Stimulated activated naive B cell treated with anti-CD40 and anti-IgM and Interleukin-4, amounts not matched to agents 10 μg/mL and 1 μg/mL and 100 μg/mL, for 72 hours (primary cell): ENCODE data around the gene DCLK1.

Experiments used
- ATAC-seq, 2 donors: fragments of 150-1000 bp; cut with Tn5 transposase; replicated peaks; 2 replicates each; pipeline ENCODE4 v1.10.0; 2021; ENCODE audit warnings: moderate library complexity in 1 of 2
- DNase-seq: peaks from one replicate; pipeline ENCODE4 v3.0.0; 2021
- H3K27ac Mint-ChIP-seq: one replicate; pipeline ENCODE4 v1.8.0; 2022; ENCODE audit warnings: mild to moderate bottlenecking, mixed read lengths
- H3K27me3 Mint-ChIP-seq, 2 donors: one replicate each; pipeline ENCODE4 v1.8.0; 2022; ENCODE audit warnings: mixed read lengths in 2 of 2
- H3K36me3 Mint-ChIP-seq, 2 donors: one replicate each; pipeline ENCODE4 v1.8.0; 2022; ENCODE audit warnings: mixed read lengths in 2 of 2, mild to moderate bottlenecking in 1 of 2
- H3K4me1 Mint-ChIP-seq, 2 donors: one replicate each; pipeline ENCODE4 v1.8.0; 2022; ENCODE audit warnings: mixed read lengths in 2 of 2, mild to moderate bottlenecking in 1 of 2
- H3K4me3 Mint-ChIP-seq, 2 donors: one replicate each; pipeline ENCODE4 v1.8.0; 2022; ENCODE audit warnings: mild to moderate bottlenecking in 2 of 2, mixed read lengths in 2 of 2, moderate library complexity in 1 of 2
- H3K9me3 Mint-ChIP-seq, 2 donors: one replicate each; pipeline ENCODE4 v1.8.0; 2022; ENCODE audit warnings: mixed read lengths in 2 of 2, mild to moderate bottlenecking in 1 of 2

DCLK1 gene

GRCh38 chr13:35781036-35782000 is 349.9 kb downstream of the DCLK1 start:
- Mint-ChIP-seq H3K9me3 (peaks cover 0 to 4% of the 10 kb centered on the region in 2 donors), H3K27ac (no peak overlapping the region), H3K4me3 (no peak overlapping the region), H3K27me3 (peaks cover 0 to 3% of the 10 kb centered on the region in 2 donors), H3K36me3 (no peaks in the 10 kb centered on the region), H3K4me1 (no peaks in the 10 kb centered on the region)
- ATAC-seq (no peak), DNase-seq (no peak)

GRCh38 chr13:35780613-35781012 is 350.6 kb downstream of the DCLK1 start:
- peaks cover 0 to 3% of the 10 kb centered on the region in 2 donors for H3K27me3 Mint-ChIP-seq
- DNase-seq = no peak

GRCh38 chr13:35771898-35772297 is 359.3 kb downstream of the DCLK1 start:
- no peak overlapping the region for H3K27ac Mint-ChIP-seq
- no peak overlapping the region for H3K4me3 Mint-ChIP-seq
- H3K4me1 Mint-ChIP-seq = no peaks in the 10 kb centered on the region
- no peaks in the 10 kb centered on the region for H3K36me3 Mint-ChIP-seq
- H3K27me3 Mint-ChIP-seq = peaks cover 0 to 11% of the 10 kb centered on the region in 2 donors
- no peaks in the 10 kb centered on the region for H3K9me3 Mint-ChIP-seq
- no peak for DNase-seq
- no peak for ATAC-seq

More at GRCh38 chr13:35780613-35781012, 350.6 kb downstream of the DCLK1 start:
- H3K36me3 Mint-ChIP-seq = no peaks in the 10 kb centered on the region
- peaks cover 0 to 4% of the 10 kb centered on the region in 2 donors for H3K9me3 Mint-ChIP-seq
- H3K4me1 Mint-ChIP-seq = no peaks in the 10 kb centered on the region
- no peak overlapping the region for H3K4me3 Mint-ChIP-seq
- ATAC-seq = no peak
- H3K27ac Mint-ChIP-seq = no peak overlapping the region

- peaks cover 0 to 11% of the 10 kb centered on the region in 2 donors for H3K27me3 Mint-ChIP-seq
- ATAC-seq (no peak), DNase-seq (no peak)
- no peak overlapping the region for H3K4me3 Mint-ChIP-seq
- no peaks in the 10 kb centered on the region for H3K9me3 Mint-ChIP-seq
- no peaks in the 10 kb centered on the region for H3K36me3 Mint-ChIP-seq
- H3K27ac Mint-ChIP-seq = no peak overlapping the region
- H3K4me1 Mint-ChIP-seq = no peaks in the 10 kb centered on the region
These were observed 360.4 kb downstream of the DCLK1 start for GRCh38 chr13:35770756-35771297.

- H3K27me3 Mint-ChIP-seq = peaks cover 0 to 11% of the 10 kb centered on the region in 2 donors
- no peak for ATAC-seq
These were observed 361.4 kb downstream of the DCLK1 start for GRCh38 chr13:35769812-35770211.

GRCh38 chr13:35768551-35768950 is 362.6 kb downstream of the DCLK1 start:
- no peak for DNase-seq
- Mint-ChIP-seq H3K4me3 (no peak overlapping the region), H3K36me3 (no peaks in the 10 kb centered on the region), H3K27me3 (peaks cover 0 to 11% of the 10 kb centered on the region in 2 donors), H3K9me3 (no peaks in the 10 kb centered on the region), H3K4me1 (no peaks in the 10 kb centered on the region), H3K27ac (no peak overlapping the region)
- ATAC-seq = no peak

More at GRCh38 chr13:35769812-35770211, 361.4 kb downstream of the DCLK1 start:
- Mint-ChIP-seq H3K27ac (no peak overlapping the region), H3K9me3 (no peaks in the 10 kb centered on the region), H3K4me1 (no peaks in the 10 kb centered on the region), H3K4me3 (no peak overlapping the region), H3K36me3 (no peaks in the 10 kb centered on the region)
- DNase-seq = no peak

DNA sequence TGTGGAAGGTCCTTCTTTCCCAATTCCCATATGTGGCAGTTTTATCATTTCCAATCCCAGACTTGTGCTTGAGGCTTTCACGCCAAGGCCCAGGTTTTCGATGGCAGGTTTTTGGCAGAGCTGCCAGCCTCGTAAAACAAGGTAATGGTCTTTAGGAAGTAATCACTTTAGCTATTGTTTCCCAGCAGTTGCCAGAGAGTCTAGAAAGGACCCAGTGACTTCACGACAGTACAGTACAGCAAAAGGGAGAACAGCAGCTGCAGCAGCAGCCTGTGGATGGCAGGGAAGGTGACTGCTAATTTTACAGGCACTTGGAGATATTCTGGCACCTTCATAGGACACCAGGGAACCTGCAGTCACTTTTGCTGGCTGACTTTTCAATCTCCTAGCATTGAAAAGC is 363.1 kb downstream of the DCLK1 start:
- Mint-ChIP-seq H3K27ac (no peak overlapping the region), H3K36me3 (no peaks in the 10 kb centered on the region), H3K9me3 (no peaks in the 10 kb centered on the region), H3K27me3 (peaks cover 0 to 11% of the 10 kb centered on the region in 2 donors), H3K4me3 (no peak overlapping the region), H3K4me1 (no peaks in the 10 kb centered on the region)
- ATAC-seq = no peak
- no peak for DNase-seq

- no peak overlapping the region for H3K4me3 Mint-ChIP-seq
- ATAC-seq (no peak), DNase-seq (no peak)
- peaks cover 0 to 6% of the 10 kb centered on the region in 2 donors for H3K27me3 Mint-ChIP-seq
- H3K9me3 Mint-ChIP-seq = no peaks in the 10 kb centered on the region
- no peaks in the 10 kb centered on the region for H3K4me1 Mint-ChIP-seq
- H3K36me3 Mint-ChIP-seq = no peaks in the 10 kb centered on the region
- no peak overlapping the region for H3K27ac Mint-ChIP-seq
These were observed 363.8 kb downstream of the DCLK1 start for GRCh38 chr13:35767256-35767976.

DNA sequence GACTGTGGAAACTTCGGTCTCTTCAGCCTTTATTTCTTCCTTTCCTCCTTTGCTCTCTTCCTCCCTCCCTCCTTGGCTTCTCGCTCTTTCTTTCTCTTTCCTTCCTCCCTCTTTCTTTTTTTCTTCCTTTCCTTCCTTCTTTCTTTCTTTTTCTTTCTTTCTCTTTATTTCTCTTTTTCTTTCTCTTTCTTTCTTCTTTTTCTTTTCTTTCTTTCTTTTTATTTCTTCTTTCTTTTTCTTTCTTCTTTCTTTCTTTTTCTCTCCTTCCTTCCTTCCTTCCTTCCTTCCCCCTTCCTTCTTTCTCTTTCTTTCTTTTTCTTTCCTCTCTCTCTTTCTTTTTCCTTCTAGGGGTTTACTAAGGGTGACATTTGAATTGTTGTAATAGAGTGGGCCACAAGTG is 364.5 kb downstream of the DCLK1 start:
- Mint-ChIP-seq H3K4me3 (no peak overlapping the region), H3K36me3 (no peaks in the 10 kb centered on the region), H3K4me1 (no peaks in the 10 kb centered on the region), H3K27ac (no peak overlapping the region), H3K27me3 (no peaks in the 10 kb centered on the region), H3K9me3 (no peaks in the 10 kb centered on the region)
- ATAC-seq (no peak), DNase-seq (no peak)

DNA sequence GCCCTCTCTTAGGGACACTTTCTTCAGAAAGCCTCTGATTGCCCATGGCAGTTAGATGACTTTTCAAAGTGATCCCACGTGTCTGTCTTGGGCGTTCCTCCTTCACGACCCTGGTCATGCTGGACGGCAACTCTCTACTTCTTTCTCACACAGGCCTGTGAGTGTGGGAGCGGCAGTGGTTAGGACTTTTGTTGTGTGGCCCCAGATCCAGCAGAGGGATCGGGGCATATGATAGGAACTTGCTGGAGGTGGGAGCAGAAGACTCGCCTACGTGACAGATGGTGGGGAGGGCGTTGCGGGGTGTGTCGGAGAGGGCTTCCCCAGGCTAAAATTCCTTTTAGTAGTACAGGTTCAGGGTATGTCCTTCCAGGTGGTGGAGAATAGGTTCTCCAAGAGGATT is 365.2 kb downstream of the DCLK1 start:
- H3K36me3 Mint-ChIP-seq = no peaks in the 10 kb centered on the region
- no peaks in the 10 kb centered on the region for H3K4me1 Mint-ChIP-seq
- no peak overlapping the region for H3K4me3 Mint-ChIP-seq
- no peaks in the 10 kb centered on the region for H3K9me3 Mint-ChIP-seq
- DNase-seq (no peak), ATAC-seq (no peak)
- no peak overlapping the region for H3K27ac Mint-ChIP-seq
- no peaks in the 10 kb centered on the region for H3K27me3 Mint-ChIP-seq

DNA sequence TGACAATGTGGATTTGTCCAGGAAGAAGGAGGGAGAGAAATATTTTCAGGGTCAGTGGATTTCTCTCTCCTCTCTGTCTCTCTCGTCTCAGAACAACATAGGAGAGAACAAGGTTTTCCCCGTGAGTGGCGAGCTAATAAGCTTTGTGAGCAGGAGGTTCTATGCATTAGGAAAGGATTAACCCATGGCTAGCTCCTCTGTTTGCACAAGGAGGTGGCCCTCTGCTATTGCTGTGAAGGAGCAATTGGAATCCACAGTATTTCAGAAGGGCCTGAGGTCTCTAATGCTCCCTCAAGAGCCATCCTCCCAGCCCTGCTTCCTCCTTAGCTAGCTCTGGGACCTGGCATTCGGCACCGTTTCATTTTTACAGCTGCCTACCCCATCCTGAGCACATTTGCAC is 365.8 kb downstream of the DCLK1 start:
- Mint-ChIP-seq H3K27me3 (no peaks in the 10 kb centered on the region), H3K36me3 (no peaks in the 10 kb centered on the region), H3K27ac (no peak overlapping the region), H3K9me3 (no peaks in the 10 kb centered on the region), H3K4me1 (no peaks in the 10 kb centered on the region), H3K4me3 (no peak overlapping the region)
- DNase-seq (no peak), ATAC-seq (no peak)

DNA sequence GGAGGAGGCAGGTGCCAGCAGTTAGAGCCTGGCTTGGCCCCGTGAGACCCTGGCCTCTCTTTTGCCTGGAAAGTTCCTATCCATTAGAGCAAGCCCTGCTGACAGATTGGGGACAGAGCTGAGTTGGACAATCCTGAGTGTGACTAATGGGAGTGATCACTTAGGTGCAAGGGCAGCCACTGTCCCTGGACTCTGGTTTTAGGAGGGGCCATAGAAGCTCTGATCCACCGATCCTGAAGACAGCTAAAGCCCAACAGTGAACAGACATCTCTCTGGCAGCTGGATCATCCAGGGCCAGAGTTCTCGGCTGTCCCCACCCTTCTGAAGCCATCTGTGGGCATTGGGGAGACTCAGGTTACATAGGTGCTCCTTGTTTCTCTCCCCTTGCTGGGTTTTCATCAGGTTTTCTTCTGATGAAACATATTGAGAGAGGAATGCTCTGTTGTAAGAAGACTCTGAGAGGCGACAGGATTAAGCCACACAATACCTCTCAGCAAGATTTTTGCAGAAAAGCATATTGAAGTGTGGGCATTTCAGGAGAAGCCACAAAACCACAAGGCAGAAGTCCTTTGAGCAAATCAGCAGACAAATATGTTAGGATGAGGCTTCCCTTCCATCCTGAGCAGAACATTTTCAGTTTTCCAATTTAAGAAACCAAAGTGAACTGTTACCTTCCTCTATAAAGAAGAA is 366.7 kb downstream of the DCLK1 start:
- DNase-seq = no peak
- Mint-ChIP-seq H3K9me3 (peaks cover 3 to 5% of the 10 kb centered on the region in 2 donors), H3K27me3 (no peaks in the 10 kb centered on the region), H3K4me1 (no peaks in the 10 kb centered on the region), H3K27ac (no peak overlapping the region), H3K4me3 (no peak overlapping the region), H3K36me3 (no peaks in the 10 kb centered on the region)
- ATAC-seq = no peak

DNA sequence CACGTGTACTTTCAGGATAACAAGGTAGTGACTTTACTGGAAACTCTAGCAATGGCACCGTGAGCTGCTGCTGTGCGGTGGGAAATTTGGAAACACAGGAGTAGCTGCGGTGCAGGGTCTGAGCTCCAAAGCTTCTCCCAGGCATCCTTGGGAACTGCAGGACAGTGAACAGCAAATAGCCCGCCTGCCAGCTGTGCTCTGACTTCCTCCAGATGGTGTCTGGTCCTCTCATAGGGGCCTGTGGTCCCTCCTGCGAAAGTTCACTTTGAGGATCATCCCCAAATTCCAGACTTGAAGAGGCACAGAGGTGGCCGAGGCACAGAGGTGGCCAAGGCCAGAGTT is 367.4 kb downstream of the DCLK1 start:
- ATAC-seq (no peak), DNase-seq (no peak)
- Mint-ChIP-seq H3K4me3 (no peak overlapping the region), H3K36me3 (no peaks in the 10 kb centered on the region), H3K27me3 (no peaks in the 10 kb centered on the region), H3K27ac (no peak overlapping the region), H3K4me1 (no peaks in the 10 kb centered on the region), H3K9me3 (peaks cover 5 to 9% of the 10 kb centered on the region in 2 donors)

DNA sequence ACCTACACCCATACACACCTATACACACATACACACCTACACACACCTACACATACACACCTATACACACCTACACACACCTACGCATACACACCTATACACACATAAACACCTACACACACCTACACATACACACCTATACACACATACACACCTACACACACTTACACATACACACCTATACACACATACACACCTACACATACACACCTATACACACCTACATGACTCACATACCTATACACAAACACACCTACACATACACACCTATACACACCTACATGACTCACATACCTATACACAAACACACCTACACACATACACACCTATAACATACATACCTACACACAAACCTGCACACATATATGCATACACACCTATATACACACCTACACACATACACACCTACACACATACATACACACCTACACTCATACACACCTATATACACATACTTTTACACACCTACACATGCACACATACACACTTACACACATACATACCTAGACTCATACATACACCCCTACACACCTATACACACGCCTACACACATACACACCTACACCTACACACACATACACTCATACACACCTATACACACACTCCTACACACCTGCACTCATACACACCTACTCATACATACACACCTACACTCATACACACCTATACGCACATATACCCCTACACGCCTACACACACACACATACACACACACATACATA is 368.0 kb downstream of the DCLK1 start:
- Mint-ChIP-seq H3K4me3 (no peak overlapping the region), H3K27me3 (no peaks in the 10 kb centered on the region), H3K27ac (no peak overlapping the region), H3K4me1 (no peaks in the 10 kb centered on the region), H3K36me3 (no peaks in the 10 kb centered on the region), H3K9me3 (peaks cover 5 to 9% of the 10 kb centered on the region in 2 donors)
- no peak for DNase-seq
- ATAC-seq = no peak
